WI38 (cell line): ENCODE data around the gene OCA2.

Experiments used
- H3K4me3 ChIP-seq: 2 replicates; pipeline ENCODE4 v1.5.1; 2011; ENCODE audit warnings: low read depth, mild to moderate bottlenecking, control low read depth, low read length
- CTCF ChIP-seq: IDR thresholded peaks from 2 replicates; pipeline ENCODE4 v1.5.1; 2012; ENCODE audit warnings: low read depth, mild to moderate bottlenecking, control low read depth, low read length

The OCA2 gene

DNA sequence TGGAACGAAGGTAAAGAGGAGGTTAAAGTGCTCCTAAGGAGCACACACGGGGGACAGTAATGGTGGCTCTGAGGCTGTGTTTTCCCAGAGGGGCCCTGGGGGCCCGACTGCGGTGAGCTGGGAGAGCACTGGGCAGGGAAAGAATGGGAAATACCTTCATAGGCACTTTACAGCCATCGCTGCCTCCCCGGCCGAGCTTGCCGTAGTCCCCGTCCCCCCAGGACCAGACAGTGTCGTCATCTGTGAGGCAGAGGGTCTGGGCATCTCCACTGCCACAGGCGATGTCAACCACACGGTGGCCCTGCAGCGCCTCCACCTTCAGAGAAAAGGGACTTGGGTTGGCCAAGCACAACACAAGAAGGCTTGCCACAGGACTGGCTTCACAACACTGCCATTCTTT, 32.8 kb upstream of the OCA2 start:
- H3K4me3 ChIP-seq: no peak overlapping the region
- no peak for TF ChIP-seq CTCF

DNA sequence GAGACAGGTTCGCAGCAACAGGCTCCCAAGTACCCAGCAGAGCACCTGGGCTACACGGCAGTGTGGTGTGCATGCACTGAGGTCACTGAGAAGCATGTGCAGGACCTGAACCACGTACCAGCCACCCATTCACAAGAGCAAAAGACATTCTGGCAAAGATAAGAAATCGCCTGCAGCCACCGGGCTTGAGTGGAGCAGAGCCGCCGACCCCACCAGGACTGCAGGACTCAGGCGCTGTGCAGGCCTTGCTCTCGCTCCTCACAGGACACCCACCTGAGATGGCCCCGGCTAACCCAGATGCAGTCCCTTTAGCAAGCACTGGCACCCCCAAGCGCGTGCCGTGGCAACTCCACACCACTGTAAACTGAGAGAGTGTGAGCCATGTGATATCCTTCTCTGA, 32.3 kb upstream of the OCA2 start:
- no peak overlapping the region for H3K4me3 ChIP-seq
- TF ChIP-seq CTCF: no peak

DNA sequence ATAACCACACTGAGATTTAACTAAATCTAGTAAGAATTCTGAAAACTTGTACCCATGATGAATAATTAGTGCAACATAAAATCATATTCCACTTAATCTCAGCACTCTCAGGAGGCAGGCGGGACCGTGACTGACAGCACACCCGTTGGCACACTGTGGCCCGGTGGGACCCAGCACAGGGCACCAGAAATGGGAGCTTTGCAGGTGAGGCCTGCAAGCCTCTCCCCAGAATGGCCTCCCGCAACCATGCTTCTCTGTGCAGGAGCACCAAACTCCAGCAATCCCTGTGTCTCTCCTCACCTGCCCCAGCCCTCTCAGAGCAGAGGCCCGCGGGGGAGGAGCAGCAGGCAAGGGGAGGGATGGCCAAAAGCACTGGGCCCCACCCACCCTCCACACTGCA, 31.5 kb upstream of the OCA2 start:
- no peak for TF ChIP-seq CTCF

DNA sequence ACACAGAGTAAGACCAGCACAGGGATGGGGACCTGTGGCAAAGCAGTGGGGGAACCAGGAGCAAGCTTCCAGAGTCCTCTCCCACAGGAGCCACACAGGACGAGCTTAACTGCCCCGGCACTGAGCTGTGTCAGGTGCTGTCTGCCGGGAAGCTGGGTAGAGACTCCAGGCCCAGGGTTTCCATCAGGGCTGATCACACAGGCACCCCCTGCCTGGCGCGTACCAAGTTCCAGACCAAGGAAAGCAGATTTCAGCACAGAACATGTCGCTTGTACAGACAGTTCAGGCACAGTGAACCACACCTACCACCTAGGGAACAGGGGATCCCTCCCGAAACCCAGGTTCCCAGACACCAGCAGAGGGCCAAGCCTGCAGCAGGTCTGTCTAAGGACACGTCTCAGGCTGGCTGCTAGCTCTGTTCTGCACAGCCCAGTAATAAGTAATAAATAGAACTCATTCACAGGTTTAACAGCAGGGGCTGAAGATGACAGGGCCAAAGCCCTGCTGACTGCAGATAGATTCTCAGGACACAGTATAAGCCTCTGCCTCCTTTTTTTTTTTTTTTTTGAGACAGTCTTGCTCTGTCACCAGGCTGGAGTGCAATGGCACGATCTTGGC, 30.2 kb upstream of the OCA2 start:
- TF ChIP-seq CTCF: no peak
- no peak overlapping the region for H3K4me3 ChIP-seq

More for the DNA sequence above, 31.5 kb upstream of the OCA2 start:
- no peak overlapping the region for H3K4me3 ChIP-seq

DNA sequence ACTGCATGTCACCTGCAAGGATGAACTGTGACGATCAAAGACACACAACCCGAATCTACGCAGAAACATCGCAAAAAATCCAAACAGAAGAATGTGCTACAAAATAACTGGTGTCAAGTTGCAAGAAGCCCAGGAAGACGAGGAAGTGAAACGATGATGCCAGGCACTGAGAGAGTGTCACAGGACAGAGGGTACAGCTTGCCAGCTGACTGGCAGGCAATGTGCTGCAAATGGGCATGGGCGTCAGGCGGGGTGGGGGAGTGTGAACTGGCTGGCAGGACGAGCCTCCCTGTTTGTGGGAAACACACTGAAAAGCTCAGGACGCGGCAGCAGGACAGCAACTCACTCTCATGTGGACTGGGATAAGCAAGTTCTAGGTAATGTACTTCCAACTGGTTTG, 28.9 kb upstream of the OCA2 start:
- H3K4me3 ChIP-seq: no peak overlapping the region
- TF ChIP-seq CTCF: no peak

DNA sequence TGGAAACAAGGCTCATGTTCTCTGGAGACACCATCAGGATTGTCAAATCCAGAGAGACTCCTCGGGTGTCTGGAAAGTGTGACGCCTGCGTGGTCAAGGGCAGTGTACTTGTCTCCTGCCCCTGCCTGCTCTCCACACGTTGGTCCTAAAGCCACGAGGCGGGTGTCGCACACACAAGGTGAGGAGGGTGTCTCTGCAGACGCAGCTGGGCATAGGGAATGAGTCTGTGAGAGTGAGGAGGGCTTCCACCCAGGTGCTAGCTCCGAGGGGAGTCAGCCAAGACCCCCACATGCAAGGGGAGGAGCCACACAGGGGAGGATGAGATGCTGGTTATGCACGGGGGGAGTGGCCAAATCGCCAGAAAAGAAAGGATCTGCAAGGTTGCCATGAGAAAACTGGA, 27.9 kb upstream of the OCA2 start:
- no peak for TF ChIP-seq CTCF
- H3K4me3 ChIP-seq: no peak overlapping the region

DNA sequence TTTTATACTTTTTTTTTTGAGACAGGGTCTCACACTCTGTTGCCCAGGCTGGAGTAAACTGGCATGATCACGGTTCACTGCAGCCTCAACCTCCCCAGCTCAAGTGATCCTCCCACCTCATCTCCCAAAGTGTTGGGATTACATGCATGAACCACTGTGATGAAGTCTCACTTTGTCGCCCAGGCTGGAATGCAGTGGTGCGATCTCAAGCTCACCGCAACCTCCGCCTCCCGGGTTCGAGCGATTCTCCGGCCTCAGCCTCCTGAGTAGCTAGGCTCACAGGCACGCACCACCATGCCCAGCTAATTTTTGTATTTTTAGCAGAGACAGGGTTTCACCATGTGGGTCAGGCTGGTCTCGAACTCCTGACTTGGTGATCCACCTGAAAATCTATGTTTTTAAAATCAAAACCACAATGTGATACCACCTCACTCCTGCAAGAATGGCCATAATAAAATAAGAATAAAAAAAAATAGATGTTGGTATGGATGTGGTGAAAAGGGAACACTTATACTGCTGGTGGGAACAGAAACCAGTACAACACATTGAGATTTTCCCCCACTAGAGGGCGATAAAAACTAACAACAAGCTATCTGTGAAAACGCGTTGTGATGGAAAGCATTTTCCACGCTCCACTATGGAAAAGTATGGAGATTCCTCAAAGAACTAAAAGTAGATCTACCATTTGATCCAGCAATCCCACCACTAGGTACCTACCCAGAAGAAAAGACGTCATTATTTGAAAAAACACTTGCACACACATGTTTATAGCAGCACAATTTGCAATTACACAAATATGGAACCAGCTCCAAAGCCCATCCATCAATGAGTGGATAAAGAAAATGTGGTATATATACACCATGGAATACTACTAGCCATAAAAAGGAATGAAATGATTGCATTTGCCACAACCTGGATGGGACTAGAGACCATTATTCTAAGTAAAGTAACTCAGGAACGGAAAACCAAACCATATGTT, 26.8 kb upstream of the OCA2 start:
- peak; percentile 42; the same call in 1 of the 2 replicates for TF ChIP-seq CTCF
- H3K4me3 ChIP-seq: no peak overlapping the region
